Left lung (tissue), 10 donors: ENCODE results near the gene PTX3. TPM values are rescaled to one million over a fixed set of nuclear protein-coding genes. Genes with fewer than 3 reads are reported as not detected.

Source experiments
- ATAC-seq: fragments of 200-7000 bp; cut with Tn5 transposase; one replicate; pipeline ENCODE4 v1.9.1; 2020; ENCODE audit warnings: moderate library complexity
- DNase-seq, 4 donors: peaks; one replicate each; pipeline ENCODE4 v3.0.0-alpha.2; 2013 to 2020
- H3K27ac ChIP-seq, 2 donors: fragments of 200-600 bp; sonication (generic) in 1 of 2; one replicate each; pipeline versions ENCODE4 v1.5.0 to v1.8.0; 2020 to 2021
- H3K27me3 ChIP-seq, 2 donors: fragments of 200-600 bp; sonication (generic) in 1 of 2; one replicate each; pipeline versions ENCODE4 v1.5.0 to v1.8.0; 2020 to 2021
- H3K36me3 ChIP-seq, 2 donors: fragments of 200-600 bp; sonication (generic) in 1 of 2; one replicate each; pipeline versions ENCODE4 v1.5.0 to v1.8.0; 2020 to 2021
- H3K4me1 ChIP-seq, 2 donors: fragments of 200-600 bp; one replicate each; pipeline ENCODE4 v1.8.0; 2021
- H3K4me3 ChIP-seq, 2 donors: fragments of 200-600 bp; sonication (generic) in 1 of 2; one replicate each; pipeline versions ENCODE4 v1.5.0 to v1.8.0; 2020 to 2021; ENCODE audit warnings: mild to moderate bottlenecking in 1 of 2
- H3K9me3 ChIP-seq, 2 donors: fragments of 200-600 bp; sonication (generic) in 1 of 2; one replicate each; pipeline versions ENCODE4 v1.5.0 to v1.8.0; 2020 to 2021
- CTCF ChIP-seq, 2 donors: fragments of 200-600 bp; sonication (generic) in 1 of 2; IDR thresholded peaks; one replicate each; pipeline versions ENCODE4 v1.5.0 to v1.8.0; 2021; ENCODE audit warnings: antibody characterized with exemption in 2 of 2
- intact Hi-C, 2 donors: fragments of 100-400 bp; cut with DNase I; formaldehyde crosslinking; loops; one replicate each; pipeline versions ENCODE4 v1.11.2 to v1.14.2; 2022
- polyA plus RNA-seq, 6 donors: library from polyadenylated mRNA; unstranded; fragments of 120-200 nt; gene quantifications; one replicate each; pipeline ENCODE4 v1.2.1, GENCODE V29; 2013; ENCODE audit not compliant: insufficient read length in 6 of 6
- total RNA-seq, 2 donors: library from RNA; stranded (reverse); fragmentation: NEBNext Ultra II Directional; extraction: Animal tissue kit (Norgen Biotek cat#: 25700); gene quantifications; one replicate each; pipeline ENCODE4 v1.2.1, GENCODE V29; 2021
- donor health status: DM: no; HTN: yes; CAD: no.
- donor health status: DM: no; HTN: no; CAD: no.

Gene PTX3
- total and polyA plus RNA-seq, 8 donors, result 5.6 to 93.7 (median 32.3) TPM

- Histone ChIP-seq H3K36me3 (no peaks in the 10 kb centered on the region), H3K4me3 (no peak overlapping the region), H3K4me1 (peaks cover 0 to 4% of the 10 kb centered on the region in 2 donors), H3K9me3 (no peaks in the 10 kb centered on the region), H3K27ac (no peak overlapping the region), H3K27me3 (no peaks in the 10 kb centered on the region)
- DNase-seq (no peak), ATAC-seq (no peak)
- TF ChIP-seq CTCF (IDR thresholded peaks at IDR 0.05), result no peak
- intact Hi-C loops, result no loop called here
These were observed 27.1 kb upstream of the PTX3 start for GRCh38 chr3:157409516-157409915.

DNA sequence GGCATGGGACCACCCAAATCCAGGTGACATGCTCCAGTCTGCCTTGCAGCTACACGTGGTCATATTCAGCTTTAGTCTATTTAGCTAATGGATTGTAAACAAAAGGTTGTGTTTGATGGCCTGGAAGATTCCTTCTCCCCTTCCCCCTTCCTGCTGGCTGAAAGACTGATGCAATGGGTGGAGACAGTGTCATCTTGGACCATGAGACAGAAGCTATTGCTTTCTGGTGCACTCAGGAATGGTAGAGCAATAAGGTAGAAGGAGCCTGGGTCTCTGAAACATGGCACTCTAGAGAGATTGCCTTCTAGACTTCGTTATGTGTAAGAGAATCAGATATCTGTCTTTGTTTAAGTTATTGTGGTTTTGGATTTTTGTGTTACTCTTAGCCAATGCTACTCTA lies 25.7 kb upstream of the PTX3 start:
- DNase-seq (no peak), ATAC-seq (no peak)
- Histone ChIP-seq H3K9me3 (no peaks in the 10 kb centered on the region), H3K27me3 (no peaks in the 10 kb centered on the region), H3K36me3 (no peaks in the 10 kb centered on the region), H3K4me1 (peaks cover 0 to 4% of the 10 kb centered on the region in 2 donors), H3K4me3 (no peak overlapping the region), H3K27ac (no peak overlapping the region)
- intact Hi-C loops, result no loop called here
- TF ChIP-seq CTCF (IDR thresholded peaks at IDR 0.05), result no peak

GRCh38 chr3:157412323-157412855 lies 24.3 kb upstream of the PTX3 start:
- H3K9me3 ChIP-seq, result no peaks in the 10 kb centered on the region
- intact Hi-C loops, result no loop called here
- no peaks in the 10 kb centered on the region for H3K36me3 ChIP-seq
- H3K27me3 ChIP-seq, result no peaks in the 10 kb centered on the region
- TF ChIP-seq CTCF (IDR thresholded peaks at IDR 0.05), result no peak
- no peak for DNase-seq
- ATAC-seq, result no peak
- H3K4me3 ChIP-seq, result no peak overlapping the region
- H3K4me1 ChIP-seq, result peaks cover 0 to 4% of the 10 kb centered on the region in 2 donors
- no peak overlapping the region for H3K27ac ChIP-seq

GRCh38 chr3:157414861-157415260 lies 21.8 kb upstream of the PTX3 start:
- no peak for TF ChIP-seq CTCF (IDR thresholded peaks at IDR 0.05)
- no peak for ATAC-seq
- DNase-seq, result no peak
- no peaks in the 10 kb centered on the region for H3K36me3 ChIP-seq
- no peaks in the 10 kb centered on the region for H3K27me3 ChIP-seq
- H3K9me3 ChIP-seq, result no peaks in the 10 kb centered on the region
- no peak overlapping the region for H3K27ac ChIP-seq
- H3K4me1 ChIP-seq, result no peaks in the 10 kb centered on the region
- intact Hi-C loops, result no loop called here
- no peak overlapping the region for H3K4me3 ChIP-seq

DNA sequence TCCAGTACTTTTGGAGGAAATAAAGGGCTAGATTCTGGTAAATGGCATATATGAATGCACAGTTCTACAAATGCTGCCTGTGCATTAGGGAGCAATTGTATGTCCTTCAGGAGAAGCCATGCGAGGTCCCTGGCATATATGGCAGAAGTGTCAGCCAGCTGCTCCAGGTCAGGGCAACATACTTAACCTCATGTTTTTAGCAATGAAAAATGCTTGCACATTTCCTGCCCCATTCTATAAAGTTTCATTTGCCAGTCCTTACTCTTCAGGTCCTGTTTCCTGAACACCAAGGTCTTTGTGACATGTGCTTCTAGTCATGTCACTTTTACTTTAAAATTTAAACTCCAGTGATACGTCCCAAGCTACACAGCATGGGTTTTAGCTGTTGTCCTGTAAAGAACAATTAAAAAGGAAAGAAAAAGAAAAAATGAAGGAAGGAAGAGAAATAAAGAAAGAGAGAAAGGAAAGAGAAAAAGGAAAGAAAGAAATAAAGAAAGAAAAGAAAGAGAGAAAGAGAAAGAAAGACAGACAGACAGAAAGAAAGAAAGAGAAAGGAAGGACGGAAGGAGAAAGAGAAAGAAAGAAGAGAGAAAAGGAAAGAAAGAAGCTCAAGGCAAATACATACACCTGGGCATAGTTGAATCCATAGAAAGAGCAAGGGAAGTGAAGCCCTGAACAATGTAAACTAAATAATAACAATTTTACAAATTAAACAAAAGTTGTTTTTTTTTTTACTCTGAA lies 20.1 kb upstream of the PTX3 start:
- DNase-seq, result no peak
- no peak for TF ChIP-seq CTCF (IDR thresholded peaks at IDR 0.05)

More for the DNA sequence above, 20.1 kb upstream of the PTX3 start:
- no peak for ATAC-seq
- no peak overlapping the region for H3K27ac ChIP-seq
- no peaks in the 10 kb centered on the region for H3K36me3 ChIP-seq
- H3K4me1 ChIP-seq, result no peaks in the 10 kb centered on the region
- H3K27me3 ChIP-seq, result no peaks in the 10 kb centered on the region
- intact Hi-C loops, result no loop called here
- H3K9me3 ChIP-seq, result no peaks in the 10 kb centered on the region
- H3K4me3 ChIP-seq, result no peak overlapping the region
